ENCODE data around the gene TRPC4AP.
"Not testable (repeated sequence)": the region's sequence is repeated elsewhere in the genome, so short reads cannot be mapped to it uniquely, and the experiment has no call there.

Gene TRPC4AP

DNA sequence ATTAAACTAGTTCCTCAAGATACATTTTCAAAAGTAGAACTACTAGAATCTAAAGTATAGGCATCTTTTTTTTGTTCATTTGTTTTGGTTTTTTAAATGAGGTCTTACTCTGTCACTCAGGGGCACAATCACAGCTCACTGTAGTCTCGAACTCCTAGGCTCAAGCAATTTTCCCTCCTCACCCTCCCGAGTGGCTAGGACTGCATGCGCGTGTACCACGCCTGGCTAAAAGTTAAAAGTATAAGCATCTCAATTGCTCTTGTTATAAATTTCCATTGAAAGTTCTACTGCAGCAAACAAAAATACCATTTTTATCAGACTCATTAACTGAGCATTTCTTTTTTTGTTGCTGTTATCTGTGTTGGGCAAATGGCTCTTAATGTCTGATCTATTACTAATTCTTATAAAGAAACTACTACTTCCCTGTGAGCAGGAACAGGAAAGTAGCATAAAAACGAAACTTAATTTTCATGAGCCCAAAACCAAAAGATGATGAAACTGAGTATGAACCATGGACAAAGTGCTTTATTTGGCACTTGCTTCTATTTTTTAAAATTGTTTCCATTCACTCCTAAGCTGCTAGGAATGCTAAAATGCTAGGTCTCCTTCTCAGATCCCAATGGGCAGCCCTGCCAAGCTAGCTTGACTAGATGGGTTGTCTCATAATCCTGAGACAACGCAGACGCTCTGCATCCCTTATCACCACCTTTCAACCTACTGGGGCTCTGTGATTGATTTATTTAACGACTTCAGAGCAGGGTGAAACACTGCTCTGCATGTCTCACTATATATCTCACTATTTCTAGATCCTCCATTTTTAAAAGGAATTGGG lies 36.9 kb downstream of the TRPC4AP start:
- DNase-seq: peak; percentile 82

DNA sequence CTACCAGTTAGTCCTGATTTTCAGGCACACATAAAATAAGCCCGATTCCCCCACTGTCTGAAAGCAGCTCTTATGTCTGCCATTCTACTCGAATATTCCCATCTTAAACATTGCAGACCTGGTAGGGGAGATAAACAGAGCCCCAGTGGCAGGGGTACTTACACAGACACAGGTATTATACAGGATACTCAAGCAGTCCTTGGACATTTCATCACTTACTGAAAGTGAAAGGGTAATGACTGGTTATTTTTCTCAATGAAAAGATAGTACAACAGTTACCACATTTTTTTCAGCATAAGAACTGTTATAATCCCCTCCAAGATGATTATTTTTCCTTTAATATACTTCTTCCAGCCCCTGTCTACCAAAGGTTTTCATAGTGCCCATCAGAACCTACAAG lies 37.8 kb downstream of the TRPC4AP start:
- DNase-seq: no peak

GRCh38 chr20:35052616-35053015 lies 40.0 kb downstream of the TRPC4AP start:
- not testable (repeated sequence) for DNase-seq

GRCh38 chr20:35049776-35050352 lies 42.7 kb downstream of the TRPC4AP start:
- no peak for DNase-seq

GRCh38 chr20:35048739-35049138 lies 43.9 kb downstream of the TRPC4AP start:
- DNase-seq: no peak

DNA sequence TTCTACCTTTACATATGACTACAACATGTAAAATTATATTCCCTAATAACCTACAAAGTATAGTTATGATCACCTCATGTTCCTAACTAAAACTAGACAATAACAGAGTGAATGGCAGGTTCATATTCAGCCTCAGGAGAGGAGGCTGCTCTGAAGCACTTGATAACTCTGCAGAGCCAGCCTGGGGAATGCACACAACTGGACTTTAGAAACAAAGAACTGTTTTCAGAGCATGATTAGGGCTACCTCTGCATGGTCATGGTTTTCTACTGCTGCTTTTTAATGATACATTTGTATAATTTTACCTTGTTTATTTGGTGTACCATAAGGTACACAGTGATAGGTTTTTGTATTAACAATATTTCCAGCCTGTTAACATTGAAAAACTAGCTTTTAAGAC lies 50.3 kb downstream of the TRPC4AP start:
- DNase-seq: no peak

DNA sequence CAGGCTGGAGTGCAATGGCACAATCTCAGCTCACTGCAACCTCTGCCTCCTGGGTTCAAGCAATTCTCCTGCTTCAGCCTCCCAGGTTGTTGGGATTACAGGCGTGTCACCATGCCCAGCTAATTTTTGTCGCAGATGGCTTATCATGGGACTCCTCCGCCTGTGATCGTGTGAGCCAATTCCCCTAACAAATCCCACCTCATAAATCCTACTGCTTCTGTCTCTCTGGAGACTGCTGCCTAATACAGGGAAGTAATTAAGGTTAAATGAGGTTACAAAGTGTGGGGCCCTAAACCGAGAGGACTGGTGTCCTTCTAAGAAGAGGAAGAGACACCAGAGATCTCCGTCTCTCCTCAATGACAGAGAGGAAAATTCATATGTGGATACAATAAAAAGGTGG lies 52.0 kb downstream of the TRPC4AP start:
- DNase-seq: peak; percentile 23

GRCh38 chr20:35039846-35040489 lies 52.6 kb downstream of the TRPC4AP start:
- DNase-seq: no peak

DNA sequence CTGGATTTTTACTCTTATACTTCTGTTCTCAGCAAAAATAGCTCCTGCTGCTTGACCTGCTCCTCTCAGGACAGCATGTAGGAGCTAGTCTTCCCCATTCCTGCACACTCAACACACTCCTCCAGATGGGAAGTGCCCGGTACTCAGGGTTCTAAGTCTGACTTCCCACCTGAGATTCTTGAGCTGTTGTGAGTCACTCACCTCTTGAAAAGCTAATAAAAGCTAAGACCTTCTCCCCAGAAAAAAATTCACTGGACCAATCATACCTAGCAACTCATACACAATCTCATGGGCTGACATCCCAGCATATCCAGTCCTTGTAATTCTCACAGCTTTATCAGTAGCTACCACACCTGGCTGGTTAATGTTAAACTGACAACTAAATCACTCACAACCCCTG lies 53.5 kb downstream of the TRPC4AP start:
- DNase-seq: no peak

- DNase-seq: no peak
Observed at GRCh38 chr20:35034145-35034544, 58.5 kb downstream of the TRPC4AP start.

- DNase-seq: no peak
Observed at GRCh38 chr20:35030136-35030535, 62.5 kb downstream of the TRPC4AP start.

DNA sequence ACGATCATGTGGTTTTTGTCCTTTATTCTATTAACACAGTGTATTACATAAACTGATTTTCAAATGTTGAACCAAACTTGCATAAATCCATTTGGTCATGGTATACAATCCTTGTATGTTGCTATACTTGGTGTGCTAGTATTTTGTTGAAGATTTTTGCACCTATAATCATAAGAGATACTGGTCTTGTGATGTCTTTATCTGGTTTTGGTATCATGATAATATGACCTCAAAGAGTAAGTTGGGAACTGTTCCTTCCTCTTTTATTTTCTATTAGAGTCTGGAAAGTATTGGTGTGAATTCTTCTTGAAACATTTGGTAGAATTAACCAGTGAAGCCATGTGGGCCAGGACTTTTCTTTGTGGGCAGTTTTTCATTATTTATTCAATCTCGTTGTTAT lies 65.3 kb downstream of the TRPC4AP start:
- no peak for DNase-seq

- DNase-seq: no peak
Observed at GRCh38 chr20:35025116-35025515, 67.5 kb downstream of the TRPC4AP start.

DNA sequence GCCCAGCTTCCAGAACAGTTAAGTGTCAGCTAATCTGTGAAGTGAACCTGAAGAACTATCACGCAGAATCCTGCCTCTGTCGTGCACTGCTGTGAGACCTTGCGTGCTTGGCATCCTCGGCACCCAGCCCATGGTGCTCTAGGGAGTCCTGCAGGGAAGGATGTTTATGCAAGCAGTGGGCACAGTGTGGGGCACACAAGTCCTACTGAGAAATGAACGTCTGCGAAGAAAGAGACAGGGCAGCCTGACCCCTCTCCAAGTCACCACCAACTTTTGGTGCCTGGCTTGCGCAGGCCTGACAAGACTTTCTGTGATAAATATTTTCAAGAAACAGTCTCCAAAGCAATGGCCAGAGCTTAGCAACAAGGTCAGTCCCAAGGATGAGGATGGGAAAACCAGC lies 69.0 kb downstream of the TRPC4AP start:
- DNase-seq: no peak

DNA sequence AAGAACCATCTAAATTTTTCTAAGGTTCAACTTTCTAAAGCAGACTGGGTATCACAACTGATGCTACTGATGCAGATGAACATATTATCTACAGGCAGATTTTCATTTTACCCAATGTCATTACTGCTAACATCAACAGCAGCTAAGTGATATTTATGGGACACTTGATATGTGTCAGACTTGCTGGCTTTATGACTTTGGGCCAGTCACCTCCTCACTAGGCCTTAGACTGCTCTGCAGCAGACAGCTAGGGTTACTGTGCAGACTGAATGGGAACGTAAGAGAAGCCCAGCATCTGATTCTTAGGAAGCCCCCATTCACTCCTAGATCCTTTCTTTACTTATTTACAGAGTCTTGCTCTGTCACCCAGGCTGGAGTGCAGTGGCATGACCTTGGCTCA lies 70.8 kb downstream of the TRPC4AP start:
- DNase-seq: no peak

GRCh38 chr20:35021063-35021462 lies 71.5 kb downstream of the TRPC4AP start:
- no peak for DNase-seq

DNA sequence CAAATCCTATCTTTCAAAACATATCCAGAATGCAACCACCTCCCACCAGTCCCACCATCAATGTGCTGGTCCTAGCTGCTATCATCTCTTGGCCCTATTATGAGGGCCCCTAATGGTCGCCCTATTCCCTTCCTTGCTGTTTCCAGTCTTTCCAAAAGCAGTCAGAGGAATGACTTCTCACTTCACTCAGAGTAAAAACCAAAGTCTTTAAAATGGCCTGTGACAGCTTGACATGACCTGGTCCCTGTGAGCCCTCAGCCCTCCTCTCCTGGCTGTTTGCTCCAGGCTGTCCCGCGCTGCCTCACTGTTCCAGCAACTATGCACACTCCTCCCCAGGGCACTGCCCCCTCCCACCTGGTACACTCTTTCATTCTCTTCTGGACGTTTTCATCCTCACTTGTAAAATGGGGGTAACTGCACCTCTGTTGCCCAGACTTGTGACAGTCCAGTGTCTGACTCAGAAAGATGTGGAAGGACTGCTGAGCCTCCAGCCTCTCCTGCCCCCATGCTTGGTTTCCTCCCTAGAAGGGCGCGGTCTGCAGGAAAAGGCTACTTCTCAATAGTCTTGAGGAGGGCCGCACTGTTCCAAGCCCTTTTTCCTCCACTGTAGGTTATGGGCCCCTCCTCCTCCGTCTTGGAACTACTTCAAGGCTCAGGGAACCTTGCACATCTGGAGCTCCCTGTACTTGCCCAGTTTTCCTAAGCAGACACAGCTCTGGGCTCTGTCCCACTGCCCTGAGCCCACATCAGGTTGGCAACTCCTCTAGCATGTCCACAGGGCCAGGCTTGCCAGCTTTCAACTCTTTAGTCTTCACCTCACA lies 72.3 kb downstream of the TRPC4AP start:
- DNase-seq: no peak

GRCh38 chr20:35018590-35019371 lies 73.8 kb downstream of the TRPC4AP start:
- no peak for DNase-seq

GRCh38 chr20:35017099-35017835 lies 75.3 kb downstream of the TRPC4AP start:
- no peak for DNase-seq

DNA sequence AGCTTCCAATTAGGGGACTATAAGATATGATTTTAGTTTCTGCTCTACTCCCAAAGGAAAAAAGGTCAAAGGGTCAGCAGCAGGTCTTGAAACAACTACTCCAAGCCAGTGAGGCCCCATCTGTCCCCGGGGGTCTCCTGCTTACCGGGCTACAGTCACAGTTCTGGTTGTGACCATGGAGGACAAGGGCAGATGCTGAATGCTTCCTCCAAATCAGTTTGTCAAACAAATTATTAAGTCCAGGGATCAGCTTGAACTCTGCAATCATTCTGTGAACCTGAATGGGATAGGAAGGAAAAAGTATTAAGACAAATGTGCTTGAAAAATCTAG lies 76.8 kb downstream of the TRPC4AP start:
- no peak for DNase-seq

- no peak for DNase-seq
Observed at GRCh38 chr20:35014537-35014936, 78.1 kb downstream of the TRPC4AP start.

All from MV-4-11 (cell line).